Caki2 (cell line): ENCODE results near the gene ETAA1. TPM values are rescaled to one million over a fixed set of nuclear protein-coding genes. Genes with fewer than 3 reads are reported as not detected.

Source experiments
- DNase-seq: peaks from one replicate; pipeline ENCODE4 v3.0.0-alpha.2; 2015; ENCODE audit warnings: low read depth
- in situ Hi-C: cut with HindIII; loops from 2 replicates; pipeline ENCODE4 v1.10.0; 2016; ENCODE audit warnings: low sequenced_read_pairs, low pct_unique_long_range_greater_than_20kb, mixed read lengths
- total RNA-seq: library from RNA; depleted of rRNA; stranded (reverse); fragments of >200 nt; shearing (Covaris generic); gene quantifications from 2 replicates; pipeline ENCODE4 v1.2.3, GENCODE V29; 2014; ENCODE audit warnings: low replicate concordance

The ETAA1 gene
- total RNA-seq, 1 experiment from 2014 or later: 11.2 TPM

DNA sequence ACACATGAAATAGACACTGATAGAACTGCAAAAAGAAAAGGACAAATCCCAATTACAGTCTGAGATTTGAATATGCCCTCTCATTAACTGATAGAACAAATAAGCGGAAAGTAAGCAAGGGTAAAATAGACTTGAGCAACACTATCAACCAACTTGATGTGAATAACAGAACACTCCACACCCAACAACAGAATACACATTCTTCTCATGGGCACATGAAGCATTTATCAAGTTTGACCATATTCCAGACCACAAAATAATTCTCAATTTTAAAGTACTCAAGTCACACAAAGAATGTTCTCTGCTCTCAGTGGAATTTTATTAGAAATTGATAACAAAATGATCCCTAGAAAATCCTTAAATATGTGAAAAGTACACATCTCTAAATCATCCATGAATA lies 19.0 kb downstream of the ETAA1 start:
- no peak for DNase-seq
- in situ Hi-C loops: no loop called here

DNA sequence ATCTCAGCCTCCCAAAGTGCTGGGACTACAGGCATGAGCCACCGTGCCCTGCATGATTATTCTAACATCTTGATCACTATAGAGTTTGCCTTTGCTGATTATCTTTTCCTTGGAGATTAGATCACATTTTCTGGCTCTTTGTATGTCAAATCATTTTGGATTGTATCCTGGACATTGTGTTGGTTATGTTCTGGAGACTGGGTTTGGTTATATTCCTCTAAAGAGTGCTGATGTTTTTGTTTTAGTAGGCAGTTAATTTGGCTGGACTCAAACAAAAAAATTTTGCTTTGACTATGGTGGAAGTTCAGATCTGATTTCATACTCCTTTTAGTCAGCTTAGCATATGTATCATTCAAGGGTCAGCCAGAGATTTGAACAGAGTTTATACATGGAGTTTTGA lies 26.4 kb downstream of the ETAA1 start:
- no peak for DNase-seq
- in situ Hi-C loops: no loop called here

DNA sequence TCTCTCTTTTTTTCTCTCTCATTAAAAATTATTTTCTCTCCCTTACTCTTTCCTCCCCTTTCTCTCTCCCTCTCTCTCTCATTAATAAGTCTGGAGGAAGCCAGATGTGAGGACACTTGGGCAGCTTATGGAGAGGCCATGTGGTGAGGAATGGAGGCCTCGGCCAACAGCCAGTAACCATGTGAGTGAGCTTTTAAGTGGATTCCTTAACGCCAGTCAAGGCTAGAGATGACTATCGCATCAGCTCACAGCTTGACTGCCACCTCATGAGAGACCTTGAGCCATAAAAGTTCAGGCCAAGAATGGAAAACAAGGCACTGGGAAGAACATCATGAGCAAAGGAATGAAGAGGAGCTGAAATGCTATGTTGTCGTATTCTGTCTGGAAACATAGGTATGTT lies 39.1 kb downstream of the ETAA1 start:
- DNase-seq: peak; percentile 92
- in situ Hi-C loops: no loop called here

DNA sequence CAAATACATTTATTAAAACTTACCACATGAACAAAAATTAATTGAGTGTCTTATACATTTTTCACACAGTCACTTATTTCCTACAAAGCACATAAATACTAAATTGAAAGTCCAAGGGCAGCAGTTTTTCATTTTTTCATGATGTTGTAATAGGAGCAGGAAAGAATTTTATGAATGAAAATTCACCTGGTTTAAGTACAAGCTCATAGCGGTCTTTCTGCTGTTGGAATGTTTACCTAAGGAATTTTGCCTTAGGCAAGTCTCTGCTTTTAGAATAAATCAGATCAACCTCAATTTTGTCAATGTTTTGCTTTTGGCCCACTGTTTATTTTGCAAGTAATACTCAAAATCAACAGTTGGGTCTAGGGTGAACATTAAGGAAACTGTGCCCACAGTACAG lies 40.0 kb downstream of the ETAA1 start:
- peak; percentile 72 for DNase-seq
- in situ Hi-C loops: no loop called here

DNA sequence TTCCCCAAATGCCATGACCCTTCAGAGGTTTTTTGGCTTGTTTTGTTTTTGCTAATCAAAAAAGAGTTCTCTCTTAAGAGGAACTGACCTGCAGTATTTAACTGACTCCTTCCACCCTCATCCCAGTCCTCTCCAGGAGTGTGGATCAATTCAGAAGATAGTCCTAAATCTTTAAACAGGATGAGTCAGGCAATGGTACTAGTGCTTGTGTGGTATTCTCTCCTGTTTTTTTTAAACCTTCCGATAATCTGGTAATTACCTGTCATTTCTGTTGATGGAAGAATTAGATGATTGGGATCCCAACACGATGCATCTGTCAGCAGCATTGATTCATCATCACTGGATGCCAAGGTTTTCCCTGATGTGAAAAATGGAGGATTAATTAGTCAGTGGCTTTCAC lies 41.2 kb downstream of the ETAA1 start:
- in situ Hi-C loops: no loop called here
- no peak for DNase-seq

DNA sequence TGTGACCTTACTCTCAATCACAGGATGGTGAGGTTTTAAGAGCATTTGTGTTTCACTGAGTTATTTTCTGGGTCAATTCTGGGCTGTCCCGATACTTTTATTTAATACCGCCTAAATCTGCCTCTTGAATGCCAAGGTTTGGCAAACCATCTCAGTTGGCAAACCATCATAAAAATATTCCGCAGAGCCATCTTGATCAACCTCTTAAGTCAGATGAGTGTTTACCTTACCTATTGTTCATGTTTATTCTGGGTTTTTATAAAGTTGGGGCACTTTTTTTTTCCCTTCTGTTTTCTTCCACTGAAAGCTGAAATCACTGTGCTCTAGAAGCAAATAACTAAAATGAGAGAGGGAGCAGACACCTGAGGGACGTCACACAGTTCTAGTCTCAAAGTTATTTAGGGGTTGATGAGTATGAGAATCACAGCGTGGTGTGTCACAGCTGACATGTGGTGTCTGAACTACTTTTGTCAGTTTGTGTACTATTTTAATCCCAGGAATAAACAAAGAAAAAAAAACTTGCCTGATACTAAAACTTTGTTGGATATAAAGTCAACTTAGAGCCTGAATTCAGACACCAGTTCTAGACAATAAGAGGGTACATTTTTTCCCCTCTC lies 48.6 kb downstream of the ETAA1 start:
- no peak for DNase-seq
- in situ Hi-C loops: no loop called here

DNA sequence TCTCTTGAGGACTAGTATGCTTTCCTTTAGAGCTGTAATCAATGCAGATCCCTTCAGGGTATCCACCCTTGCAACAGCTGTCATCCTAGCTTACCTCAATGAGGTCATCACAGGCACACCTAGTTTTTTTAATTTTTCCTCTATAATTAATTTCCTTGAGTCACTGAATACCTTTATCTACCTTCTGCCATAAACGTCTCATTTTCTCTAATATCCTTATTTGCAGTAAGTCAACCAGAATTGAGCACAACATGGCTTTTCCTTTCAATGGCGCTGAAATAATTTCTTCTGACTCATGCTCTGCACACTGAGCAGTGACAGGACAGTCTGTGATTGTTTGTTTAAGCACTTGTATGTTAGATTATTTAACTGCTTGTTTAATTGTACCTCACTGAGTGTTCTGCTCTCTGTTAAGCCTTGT lies 49.4 kb downstream of the ETAA1 start:
- in situ Hi-C loops: no loop called here
- peak; percentile 69 for DNase-seq

DNA sequence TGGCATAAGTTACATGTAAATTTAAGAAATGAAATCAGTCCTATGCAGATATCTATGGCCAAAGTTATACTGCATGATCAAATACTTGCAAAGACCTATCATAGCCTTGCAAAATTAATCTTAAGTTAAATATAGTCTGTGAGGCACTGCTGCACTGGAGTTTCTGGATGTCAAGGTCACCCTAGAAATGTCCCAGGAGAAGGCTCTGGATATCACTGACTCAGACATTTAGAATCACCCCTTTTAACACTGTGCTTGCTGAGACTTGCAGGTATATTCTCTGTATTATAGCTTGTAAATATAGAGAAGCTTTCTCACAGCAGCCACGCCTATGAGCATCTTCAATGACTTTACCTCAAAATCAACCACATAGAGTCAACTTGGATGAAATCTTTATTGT lies 51.5 kb downstream of the ETAA1 start:
- no peak for DNase-seq
- in situ Hi-C loops: no loop called here

DNA sequence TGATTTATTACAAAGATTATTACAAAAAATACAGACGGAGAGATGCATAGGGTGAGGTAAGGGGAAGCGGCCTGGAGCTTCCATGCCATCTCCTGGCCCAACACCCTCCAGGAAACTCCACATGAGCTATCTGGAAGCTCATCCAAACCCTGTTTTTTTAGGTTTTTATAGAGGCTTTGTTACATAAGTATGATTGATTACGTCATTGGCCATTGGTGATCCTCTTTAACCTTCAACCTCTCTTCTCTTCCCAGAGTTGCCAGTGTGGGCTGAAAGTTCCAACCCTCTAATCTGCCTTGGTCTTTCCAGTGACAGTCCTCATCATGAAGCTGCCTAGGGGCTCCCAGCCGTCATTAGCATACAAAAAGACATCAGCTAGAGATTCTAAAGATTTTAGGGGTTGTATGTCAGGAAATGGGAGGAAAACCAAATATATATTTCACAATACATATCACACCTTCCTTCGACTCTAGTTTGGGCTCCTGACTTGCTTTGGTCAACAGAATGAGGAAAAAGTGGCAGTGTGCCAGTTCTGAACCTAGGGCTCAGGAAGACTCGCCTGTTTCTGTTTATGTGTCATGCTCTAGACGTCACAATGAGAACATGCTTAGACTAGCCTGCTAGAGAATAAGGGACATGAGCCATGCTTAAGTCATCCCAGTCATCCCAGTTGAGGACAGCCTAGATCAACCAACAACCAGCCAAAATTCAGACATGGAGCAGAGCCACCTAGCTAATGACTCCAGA lies 54.1 kb downstream of the ETAA1 start:
- in situ Hi-C loops: no loop called here
- peak; percentile 73 for DNase-seq

DNA sequence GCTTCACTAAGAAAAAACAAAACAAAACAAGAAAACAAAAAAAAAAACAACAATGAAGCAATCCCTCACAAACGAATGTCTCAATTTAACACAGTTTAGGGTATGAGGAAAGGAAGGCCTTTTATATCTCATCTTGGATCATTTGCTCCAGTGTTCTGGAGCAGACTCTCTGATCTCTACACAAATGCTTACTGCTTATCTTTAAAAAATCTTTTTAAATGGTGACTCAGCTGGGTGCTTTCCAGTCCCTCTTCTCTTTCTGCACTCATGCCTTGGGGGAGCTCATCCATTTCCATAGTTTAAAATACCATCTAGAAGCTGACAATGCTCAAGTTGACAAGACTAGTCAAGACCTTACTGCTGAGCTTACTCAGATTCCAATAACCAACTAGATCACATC lies 56.2 kb downstream of the ETAA1 start:
- DNase-seq: no peak
- in situ Hi-C loops: no loop called here

DNA sequence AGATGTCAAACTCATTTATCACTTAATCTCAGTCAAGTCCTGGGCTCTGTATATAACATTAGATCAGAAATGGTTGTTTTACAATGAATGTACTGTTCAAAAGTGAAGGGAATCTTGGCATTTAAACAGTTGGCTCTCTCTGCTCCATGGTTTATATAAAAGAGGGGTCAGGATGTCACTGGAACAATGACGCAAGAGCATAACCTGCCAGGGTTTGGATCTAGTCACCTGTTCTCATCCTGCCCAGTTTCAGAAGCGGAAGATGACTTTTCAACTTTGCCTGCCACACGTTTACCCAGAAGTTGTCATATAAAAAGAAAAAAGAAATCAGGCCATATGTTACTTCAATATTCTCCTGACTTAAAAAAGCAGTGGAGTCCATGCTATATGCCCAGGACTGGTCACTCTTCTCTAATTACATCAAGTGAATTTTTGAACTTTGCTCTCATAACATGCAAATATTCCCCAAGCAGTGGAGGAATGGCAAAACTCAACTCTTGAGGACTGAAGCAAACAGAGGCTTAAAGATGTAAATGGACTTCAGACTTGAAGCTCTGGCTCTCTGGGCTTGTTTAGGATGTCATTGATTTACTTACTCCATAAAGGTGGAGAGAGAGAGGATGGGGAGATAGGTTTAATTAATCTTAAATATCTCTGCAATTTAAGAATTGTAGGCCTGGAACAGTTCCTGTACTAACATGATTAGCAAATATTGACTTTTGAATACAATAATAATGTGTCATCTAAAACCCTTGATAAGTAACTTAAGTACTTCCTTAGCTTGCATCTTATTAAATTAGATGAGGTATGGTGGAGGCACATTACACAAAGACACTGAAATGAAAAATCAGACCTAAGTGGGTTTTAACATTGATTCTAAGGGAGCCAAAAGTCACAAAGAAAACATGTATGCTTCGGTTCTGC lies 58.3 kb downstream of the ETAA1 start:
- no peak for DNase-seq
- in situ Hi-C loops: no loop called here

DNA sequence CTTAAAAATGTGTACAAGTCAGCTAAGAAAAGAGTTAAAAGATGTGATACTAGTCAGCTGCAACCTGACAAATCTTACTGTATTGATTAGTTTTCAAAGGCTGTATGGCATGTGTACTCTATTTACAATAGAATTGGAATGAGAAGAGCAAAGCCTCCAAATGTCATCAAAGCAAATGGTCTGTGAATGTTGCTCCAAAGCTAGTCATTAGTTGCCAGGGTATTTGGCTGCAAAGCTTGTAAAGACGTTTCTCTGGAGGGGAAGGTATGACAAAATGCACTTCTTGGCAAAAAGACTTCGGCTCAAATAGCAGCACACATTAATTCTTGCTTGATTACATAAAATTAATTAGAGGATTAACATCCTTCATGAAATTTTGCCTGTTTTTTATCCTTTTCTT lies 59.3 kb downstream of the ETAA1 start:
- DNase-seq: no peak
- in situ Hi-C loops: no loop called here

DNA sequence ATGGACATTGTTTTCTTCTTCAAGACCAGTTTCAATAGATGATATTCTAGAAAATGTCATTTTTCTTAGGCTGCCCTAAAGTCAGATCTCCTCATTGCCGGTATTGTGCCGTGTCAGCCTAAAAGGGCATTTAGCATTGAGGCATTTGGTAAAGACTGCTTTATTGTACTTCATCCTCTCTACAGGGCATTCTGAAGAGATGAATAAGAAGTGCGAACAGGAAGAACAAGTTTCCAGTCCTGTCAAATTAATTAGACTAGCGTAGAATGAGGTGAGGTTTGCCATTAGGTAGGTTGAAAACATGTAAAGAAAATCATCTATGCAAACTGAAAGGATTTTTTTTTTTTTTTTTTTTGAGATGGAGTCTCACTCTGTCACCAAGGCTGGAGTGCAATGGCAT lies 60.6 kb downstream of the ETAA1 start:
- in situ Hi-C loops: no loop called here
- DNase-seq: no peak

DNA sequence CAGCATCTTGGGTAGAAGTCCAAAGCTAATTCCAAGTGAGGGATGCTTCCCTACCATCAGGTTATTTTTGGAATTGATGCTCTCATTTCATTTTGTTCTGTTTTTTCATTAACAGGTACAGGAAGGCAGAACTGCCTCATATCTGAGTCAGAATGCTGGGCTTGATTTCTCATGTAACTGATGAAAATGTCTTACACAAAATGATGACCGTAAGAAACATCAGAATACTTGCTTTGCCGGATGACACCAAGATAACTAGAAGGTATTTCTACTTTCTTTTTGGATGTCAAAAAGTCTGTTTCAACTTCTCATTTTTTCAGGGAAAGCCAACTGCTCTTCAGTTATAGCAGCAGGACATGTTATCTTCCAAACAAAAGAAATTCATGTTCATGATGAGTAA lies 62.6 kb downstream of the ETAA1 start:
- in situ Hi-C loops: no loop called here
- DNase-seq: no peak
